ENCODE measurements around the gene CCDC74A. TPM values are rescaled to one million over a fixed set of nuclear protein-coding genes. Genes with fewer than 3 reads are reported as not detected.
"Not testable (repeated sequence)": the region's sequence is repeated elsewhere in the genome, so short reads cannot be mapped to it uniquely, and the experiment has no call there.

Gene CCDC74A
- total RNA-seq, 1 experiment from 2014 or later: 7.0 TPM

DNA sequence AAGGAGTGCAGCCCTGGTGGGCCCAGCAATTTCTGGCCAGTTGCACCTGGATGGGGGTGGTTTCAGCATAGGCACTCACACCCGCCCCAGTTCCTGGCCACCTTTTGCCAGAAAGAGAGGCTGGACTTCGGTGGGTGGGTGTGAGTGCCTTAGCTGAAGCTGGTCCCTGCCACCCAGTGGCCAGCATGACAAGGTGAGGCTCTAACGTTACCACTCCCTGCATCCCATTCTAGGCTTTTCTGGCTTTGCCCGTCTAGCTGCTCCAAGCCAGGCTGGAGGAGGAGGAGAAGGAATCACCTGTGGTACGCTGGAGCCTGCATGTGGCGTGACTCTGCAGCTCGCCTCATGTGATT is 17.1 kb downstream of the CCDC74A start:
- DNase-seq (ENCODE audit: low spot score); H3K4me1 ChIP-seq (ENCODE audit: insufficient read depth, low read length, poor library complexity, severe bottlenecking); intact Hi-C loops (cut with micrococcal nuclease; ENCODE audit: unreplicated experiment); CTCF ChIA-PET; H3K4me3 ChIP-seq (ENCODE audit: low read depth, low read length, poor library complexity, severe bottlenecking); BruUV-seq (replicated peaks); H3K9me3 ChIP-seq (ENCODE audit: low read depth, low read length, poor library complexity, severe bottlenecking); H3K27ac ChIP-seq (ENCODE audit: low read depth, low read length, poor library complexity, severe bottlenecking); POLR2A ChIA-PET (ENCODE audit: low non-redundant PET); H3K36me3 ChIP-seq (ENCODE audit: insufficient read depth, low read length, poor library complexity, severe bottlenecking): not testable (repeated sequence)
- peaks cover 30% of the 10 kb centered on the region for H3K27me3 ChIP-seq (replicated peaks; ENCODE audit: insufficient read depth, low read depth, low read length, poor library complexity)

DNA sequence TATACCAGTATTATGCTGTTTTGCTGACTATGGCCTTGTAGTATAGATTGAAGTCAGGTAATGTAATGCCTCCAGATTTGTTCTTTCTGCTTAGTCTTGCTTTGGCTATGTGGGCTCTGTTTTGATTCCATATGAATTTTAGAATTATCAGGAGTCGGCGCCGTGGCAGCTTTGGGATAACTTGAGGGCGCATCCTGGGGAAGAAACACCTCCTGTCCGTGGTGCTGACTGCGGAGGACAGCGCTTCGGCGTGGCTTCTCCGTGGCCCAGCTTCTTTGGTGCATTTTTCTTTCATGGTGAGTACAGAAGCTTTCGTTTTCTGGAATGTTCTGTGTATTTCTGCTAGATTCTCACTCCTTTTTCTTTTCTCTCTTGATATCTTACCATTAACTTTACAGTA is 25.2 kb downstream of the CCDC74A start:
- H3K36me3 ChIP-seq (ENCODE audit: insufficient read depth, low read length, poor library complexity, severe bottlenecking): no peaks in the 10 kb centered on the region
- no peak for DNase-seq (ENCODE audit: low spot score)
- peaks cover 80% of the 10 kb centered on the region for H3K27me3 ChIP-seq (replicated peaks; ENCODE audit: insufficient read depth, low read depth, low read length, poor library complexity)
- POLR2A ChIA-PET (ENCODE audit: low non-redundant PET): no interaction called here
- intact Hi-C loops (cut with micrococcal nuclease; ENCODE audit: unreplicated experiment): no loop called here
- CTCF ChIA-PET: no interaction called here
- no TSS peak for BruUV-seq (replicated peaks)
- no peak for TF ChIP-seq EZH2 (IDR thresholded peaks at IDR 0.05; ENCODE audit: borderline replicate concordance, low read depth, low read length, poor library complexity, severe bottlenecking)
- TF ChIP-seq, protein P1, sequence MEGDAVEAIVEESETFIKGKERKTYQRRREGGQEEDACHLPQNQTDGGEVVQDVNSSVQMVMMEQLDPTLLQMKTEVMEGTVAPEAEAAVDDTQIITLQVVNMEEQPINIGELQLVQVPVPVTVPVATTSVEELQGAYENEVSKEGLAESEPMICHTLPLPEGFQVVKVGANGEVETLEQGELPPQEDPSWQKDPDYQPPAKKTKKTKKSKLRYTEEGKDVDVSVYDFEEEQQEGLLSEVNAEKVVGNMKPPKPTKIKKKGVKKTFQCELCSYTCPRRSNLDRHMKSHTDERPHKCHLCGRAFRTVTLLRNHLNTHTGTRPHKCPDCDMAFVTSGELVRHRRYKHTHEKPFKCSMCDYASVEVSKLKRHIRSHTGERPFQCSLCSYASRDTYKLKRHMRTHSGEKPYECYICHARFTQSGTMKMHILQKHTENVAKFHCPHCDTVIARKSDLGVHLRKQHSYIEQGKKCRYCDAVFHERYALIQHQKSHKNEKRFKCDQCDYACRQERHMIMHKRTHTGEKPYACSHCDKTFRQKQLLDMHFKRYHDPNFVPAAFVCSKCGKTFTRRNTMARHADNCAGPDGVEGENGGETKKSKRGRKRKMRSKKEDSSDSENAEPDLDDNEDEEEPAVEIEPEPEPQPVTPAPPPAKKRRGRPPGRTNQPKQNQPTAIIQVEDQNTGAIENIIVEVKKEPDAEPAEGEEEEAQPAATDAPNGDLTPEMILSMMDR (conservative IDR thresholded peaks at IDR 0.05; ENCODE audit: low read depth, low read length): no peak
- H3K27ac ChIP-seq (ENCODE audit: low read depth, low read length, poor library complexity, severe bottlenecking): no peak overlapping the region
- no peaks in the 10 kb centered on the region for H3K4me1 ChIP-seq (ENCODE audit: insufficient read depth, low read length, poor library complexity, severe bottlenecking)
- H3K4me3 ChIP-seq (ENCODE audit: low read depth, low read length, poor library complexity, severe bottlenecking): no peak overlapping the region
- no peaks in the 10 kb centered on the region for H3K9me3 ChIP-seq (ENCODE audit: low read depth, low read length, poor library complexity, severe bottlenecking)

DNA sequence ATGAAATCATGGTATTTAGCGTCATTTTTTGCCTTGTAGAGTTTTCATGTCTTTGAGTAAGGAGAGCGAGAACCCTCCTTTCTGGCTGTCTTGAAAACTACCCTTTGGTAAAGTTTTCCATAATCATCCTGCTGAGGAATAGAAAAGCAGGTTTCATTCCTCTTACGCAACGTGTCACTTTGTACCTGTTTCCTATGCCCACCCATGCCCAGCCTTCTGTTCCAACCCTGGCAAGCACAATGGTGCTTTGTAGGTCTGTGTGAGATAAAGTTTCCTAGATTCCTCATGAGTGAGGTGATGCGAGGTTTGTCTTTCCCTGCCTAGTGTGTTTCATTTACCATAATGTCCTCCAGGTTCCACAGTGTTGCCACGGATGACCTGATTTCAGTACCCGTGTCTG is 29.3 kb downstream of the CCDC74A start:
- intact Hi-C loops (cut with micrococcal nuclease; ENCODE audit: unreplicated experiment): no loop called here
- TF ChIP-seq, protein P1 (conservative IDR thresholded peaks at IDR 0.05; ENCODE audit: low read depth, low read length): no peak
- DNase-seq (ENCODE audit: low spot score): no peak
- peaks cover 79% of the 10 kb centered on the region for H3K27me3 ChIP-seq (replicated peaks; ENCODE audit: insufficient read depth, low read depth, low read length, poor library complexity)
- no peaks in the 10 kb centered on the region for H3K4me1 ChIP-seq (ENCODE audit: insufficient read depth, low read length, poor library complexity, severe bottlenecking)
- POLR2A ChIA-PET (ENCODE audit: low non-redundant PET): no interaction called here
- H3K4me3 ChIP-seq (ENCODE audit: low read depth, low read length, poor library complexity, severe bottlenecking): no peak overlapping the region
- H3K9me3 ChIP-seq (ENCODE audit: low read depth, low read length, poor library complexity, severe bottlenecking): no peaks in the 10 kb centered on the region
- H3K27ac ChIP-seq (ENCODE audit: low read depth, low read length, poor library complexity, severe bottlenecking): no peak overlapping the region
- BruUV-seq (replicated peaks): no TSS peak
- no peaks in the 10 kb centered on the region for H3K36me3 ChIP-seq (ENCODE audit: insufficient read depth, low read length, poor library complexity, severe bottlenecking)
- CTCF ChIA-PET: no interaction called here

DNA sequence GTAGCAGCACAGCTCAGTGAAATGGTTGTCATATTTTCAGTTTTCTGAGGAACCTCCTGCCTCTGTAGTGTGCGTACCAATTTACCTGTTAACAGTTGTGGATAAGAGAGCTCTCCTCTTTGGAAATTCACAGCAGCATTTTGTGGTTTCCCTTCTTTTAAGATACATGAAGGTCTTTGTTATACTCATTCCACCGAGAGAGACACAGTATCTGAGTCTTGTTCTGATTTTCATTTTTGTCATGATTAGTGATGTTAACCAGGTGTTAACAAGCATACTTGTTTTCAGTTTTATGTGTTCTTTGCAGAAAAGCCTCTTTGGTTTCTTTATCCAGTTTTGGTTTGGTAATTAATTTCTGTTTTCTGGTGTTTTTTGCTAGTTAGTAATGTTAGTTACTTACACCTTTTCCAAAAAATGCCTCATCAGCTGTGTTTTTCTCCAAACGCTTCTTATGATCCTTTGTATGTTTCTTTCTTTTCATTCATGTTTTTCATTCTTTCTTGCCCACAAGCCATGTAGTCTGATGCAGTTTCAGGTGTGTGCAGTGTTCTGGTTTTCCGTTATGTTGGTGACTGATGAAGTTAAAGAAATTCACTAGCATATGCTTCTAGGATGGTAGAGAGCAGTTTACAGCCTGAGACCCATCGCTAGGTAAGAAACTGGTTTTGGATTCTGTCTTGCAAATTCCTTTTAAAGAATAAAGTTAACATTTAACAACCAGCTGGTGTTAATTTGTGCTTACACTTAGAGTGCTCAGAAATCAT is 30.1 kb downstream of the CCDC74A start:
- BruUV-seq (replicated peaks): no TSS peak
- intact Hi-C loops (cut with micrococcal nuclease; ENCODE audit: unreplicated experiment): no loop called here
- no peak for DNase-seq (ENCODE audit: low spot score)
- Histone ChIP-seq H3K36me3 (ENCODE audit: insufficient read depth, low read length, poor library complexity, severe bottlenecking) (no peaks in the 10 kb centered on the region), H3K27ac (ENCODE audit: low read depth, low read length, poor library complexity, severe bottlenecking) (no peak overlapping the region), H3K9me3 (ENCODE audit: low read depth, low read length, poor library complexity, severe bottlenecking) (no peaks in the 10 kb centered on the region), H3K4me1 (ENCODE audit: insufficient read depth, low read length, poor library complexity, severe bottlenecking) (no peaks in the 10 kb centered on the region), H3K4me3 (ENCODE audit: low read depth, low read length, poor library complexity, severe bottlenecking) (no peak overlapping the region), H3K27me3 (replicated peaks; ENCODE audit: insufficient read depth, low read depth, low read length, poor library complexity) (peaks cover 85% of the 10 kb centered on the region)
- CTCF ChIA-PET: no interaction called here
- POLR2A ChIA-PET (ENCODE audit: low non-redundant PET): no interaction called here
- TF ChIP-seq EZH2 (IDR thresholded peaks at IDR 0.05; ENCODE audit: borderline replicate concordance, low read depth, low read length, poor library complexity, severe bottlenecking): no peak
- TF ChIP-seq, protein P1 (conservative IDR thresholded peaks at IDR 0.05; ENCODE audit: low read depth, low read length): no peak
